NCI-H524 (cell line): ENCODE results near the gene PXMP4.
A peak's percentile ranks its signal among the peaks of the same experiment; 100 is the strongest.

ENCODE experiments used
- DNase-seq, 2 experiments: peaks; one replicate each; lab custom pipeline; 2025; lab: John Stamatoyannopoulos, UW

PXMP4 gene

GRCh38 chr20:33732166-33732970 is 12.3 kb upstream of the PXMP4 start:
- peak; percentile 75 to 91 for DNase-seq

GRCh38 chr20:33731693-33732165 is 11.6 kb upstream of the PXMP4 start, which contains the start of gene ZNF341:
Gene ZNF341, plus strand, starts transcription at chr20:33731996. Its CDS starts 26 bp downstream, at chr20:33732022.
- peak; percentile 86 to 94 for DNase-seq

GRCh38 chr20:33730946-33731692 is 11.0 kb upstream of the PXMP4 start:
- no peak for DNase-seq

- DNase-seq: no peak
These were observed 9.0 kb upstream of the PXMP4 start for GRCh38 chr20:33729101-33729500.

GRCh38 chr20:33728463-33728862 is 8.4 kb upstream of the PXMP4 start:
- no peak for DNase-seq

- DNase-seq: no peak
These were observed 7.7 kb upstream of the PXMP4 start for GRCh38 chr20:33727806-33728205.

GRCh38 chr20:33727115-33727479 is 7.0 kb upstream of the PXMP4 start:
- DNase-seq: no peak

GRCh38 chr20:33725607-33726264 is 5.6 kb upstream of the PXMP4 start:
- peak in 1 of 2 experiments; percentile 23 for DNase-seq

GRCh38 chr20:33724439-33725094 is 4.5 kb upstream of the PXMP4 start:
- DNase-seq: no peak

- DNase-seq: no peak
These were observed 1.5 kb upstream of the PXMP4 start for GRCh38 chr20:33721391-33722140.

- DNase-seq: no peak
These were observed 677 bp downstream of the PXMP4 start for GRCh38 chr20:33719277-33719988.

- DNase-seq: no peak
These were observed 3.6 kb downstream of the PXMP4 start for GRCh38 chr20:33716498-33716897.

- no peak for DNase-seq
These were observed 6.2 kb downstream of the PXMP4 start for GRCh38 chr20:33713865-33714367.

GRCh38 chr20:33711446-33711738 is 8.7 kb downstream of the PXMP4 start:
- no peak for DNase-seq

GRCh38 chr20:33710681-33711445 is 9.2 kb downstream of the PXMP4 start:
- no peak for DNase-seq

GRCh38 chr20:33709905-33710541 is 10.1 kb downstream of the PXMP4 start:
- DNase-seq: no peak

- DNase-seq: no peak
These were observed 10.7 kb downstream of the PXMP4 start for GRCh38 chr20:33709398-33709797.

GRCh38 chr20:33707668-33708067 is 12.4 kb downstream of the PXMP4 start:
- DNase-seq: no peak

GRCh38 chr20:33704197-33704924 is 15.7 kb downstream of the PXMP4 start:
- no peak for DNase-seq
